Left ventricle myocardium inferior (tissue), 1 donor: Measurements from ENCODE around the gene SART1. TPM values are rescaled to one million over a fixed set of nuclear protein-coding genes. Genes with fewer than 3 reads are reported as not detected.
"Not testable (repeated sequence)": the region's sequence is repeated elsewhere in the genome, so short reads cannot be mapped to it uniquely, and the experiment has no call there.

Experiments used
- DNase-seq: peaks from one replicate; pipeline ENCODE4 v3.0.0-alpha.2; 2020
- H3K27ac ChIP-seq: fragments of 200-600 bp; replicated peaks from 2 replicates; pipeline ENCODE4 v1.8.0; 2021
- H3K27me3 ChIP-seq: fragments of 200-600 bp; 2 replicates; pipeline ENCODE4 v1.8.0; 2021; ENCODE audit warnings: low read depth
- H3K36me3 ChIP-seq: fragments of 200-600 bp; 2 replicates; pipeline ENCODE4 v1.8.0; 2021
- H3K4me1 ChIP-seq: fragments of 200-600 bp; 2 replicates; pipeline ENCODE4 v1.8.0; 2021
- H3K4me3 ChIP-seq: fragments of 200-600 bp; 2 replicates; pipeline ENCODE4 v1.8.0; 2021; ENCODE audit warnings: mild to moderate bottlenecking, moderate library complexity
- H3K9me3 ChIP-seq: fragments of 200-600 bp; replicated peaks from 2 replicates; pipeline ENCODE4 v1.8.0; 2021
- intact Hi-C: fragments of 100-400 bp; cut with micrococcal nuclease; formaldehyde crosslinking; loops from one replicate; pipeline ENCODE4 v1.11.0; 2022
- total RNA-seq: library from RNA; stranded (reverse); fragmentation: NEBNext Ultra II Directional; extraction: Animal tissue kit (Norgen Biotek cat#: 25700); gene quantifications from one replicate; pipeline ENCODE4 v1.2.1, GENCODE V29; 2021
- TF ChIP-seq, protein P1 (sequence below): fragments of 200-600 bp; IDR thresholded peaks from 2 replicates; pipeline ENCODE4 v1.8.0; 2021; ENCODE audit warnings: antibody characterized with exemption, mild to moderate bottlenecking, borderline replicate concordance
- donor health status: DM: no; HTN: yes; CAD: no; lungs with severe emphysema.

The SART1 gene
- total RNA-seq, 1 donor from 2014 or later: 30.7 TPM

DNA sequence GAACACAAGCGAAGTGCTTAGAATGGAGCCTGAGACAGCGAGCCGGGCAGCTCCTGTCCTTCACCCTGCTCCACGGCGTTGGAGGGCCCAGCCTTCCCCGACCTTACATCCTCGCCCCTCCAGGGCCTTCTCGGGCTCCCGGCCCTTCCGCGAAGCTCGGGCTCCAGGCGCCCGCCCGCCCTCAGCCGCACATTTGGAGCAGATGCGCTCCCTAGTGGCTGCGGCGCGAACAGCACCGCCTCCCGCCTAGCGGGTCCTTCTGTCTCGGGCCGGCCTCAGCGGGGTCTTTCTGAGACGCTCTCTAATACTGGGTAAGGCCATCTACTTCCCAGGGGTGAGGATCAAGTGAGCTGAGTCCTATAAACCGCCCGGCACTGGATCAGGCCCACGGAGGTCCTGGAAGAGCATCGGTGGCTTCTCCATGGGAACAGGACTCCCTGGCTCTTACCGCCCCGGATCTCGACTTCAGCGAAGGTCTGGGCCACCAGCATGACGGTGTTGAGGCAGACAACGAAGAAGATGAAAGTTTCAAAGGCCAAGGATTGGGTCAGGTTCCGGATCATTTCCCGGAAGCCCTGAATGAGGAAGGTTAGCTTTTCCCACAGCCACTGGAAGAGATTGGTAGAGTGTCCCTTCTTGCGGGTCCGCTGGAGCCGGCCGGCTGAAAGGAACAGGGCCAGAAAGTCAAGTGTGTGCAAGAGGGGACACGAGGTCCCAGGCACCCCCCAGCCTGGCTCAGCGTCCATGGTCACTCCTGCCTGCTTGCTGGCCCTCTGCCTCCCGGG lies 61.1 kb downstream of the SART1 start:
- Histone ChIP-seq H3K9me3 (no peaks in the 10 kb centered on the region), H3K27ac (no peak overlapping the region), H3K4me3 (peak overlapping the region; percentile 40), H3K4me1 (peaks cover 10% of the 10 kb centered on the region), H3K27me3 (peaks cover 18% of the 10 kb centered on the region), H3K36me3 (no peaks in the 10 kb centered on the region)
- TF ChIP-seq, protein P1, sequence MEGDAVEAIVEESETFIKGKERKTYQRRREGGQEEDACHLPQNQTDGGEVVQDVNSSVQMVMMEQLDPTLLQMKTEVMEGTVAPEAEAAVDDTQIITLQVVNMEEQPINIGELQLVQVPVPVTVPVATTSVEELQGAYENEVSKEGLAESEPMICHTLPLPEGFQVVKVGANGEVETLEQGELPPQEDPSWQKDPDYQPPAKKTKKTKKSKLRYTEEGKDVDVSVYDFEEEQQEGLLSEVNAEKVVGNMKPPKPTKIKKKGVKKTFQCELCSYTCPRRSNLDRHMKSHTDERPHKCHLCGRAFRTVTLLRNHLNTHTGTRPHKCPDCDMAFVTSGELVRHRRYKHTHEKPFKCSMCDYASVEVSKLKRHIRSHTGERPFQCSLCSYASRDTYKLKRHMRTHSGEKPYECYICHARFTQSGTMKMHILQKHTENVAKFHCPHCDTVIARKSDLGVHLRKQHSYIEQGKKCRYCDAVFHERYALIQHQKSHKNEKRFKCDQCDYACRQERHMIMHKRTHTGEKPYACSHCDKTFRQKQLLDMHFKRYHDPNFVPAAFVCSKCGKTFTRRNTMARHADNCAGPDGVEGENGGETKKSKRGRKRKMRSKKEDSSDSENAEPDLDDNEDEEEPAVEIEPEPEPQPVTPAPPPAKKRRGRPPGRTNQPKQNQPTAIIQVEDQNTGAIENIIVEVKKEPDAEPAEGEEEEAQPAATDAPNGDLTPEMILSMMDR: peak; percentile 97
- peak; percentile 75 for DNase-seq
- intact Hi-C loops: no loop called here

DNA sequence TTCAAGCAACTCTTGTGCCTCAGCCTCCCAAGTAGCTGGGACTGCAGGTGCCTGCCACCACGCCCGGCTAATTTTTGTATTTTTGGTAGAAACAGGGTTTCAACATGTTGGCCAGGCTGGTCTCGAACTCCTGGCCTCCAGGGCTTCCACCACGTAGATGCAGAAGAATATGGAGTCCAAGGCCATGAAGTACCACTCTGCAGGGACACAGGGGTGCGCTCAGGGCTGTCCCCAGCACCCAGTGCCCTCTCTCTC lies 61.6 kb downstream of the SART1 start:
- H3K4me3 ChIP-seq, DNase-seq, H3K4me1 ChIP-seq, H3K36me3 ChIP-seq, H3K9me3 ChIP-seq, intact Hi-C loops, H3K27ac ChIP-seq: not testable (repeated sequence)
- peaks cover 18% of the 10 kb centered on the region for H3K27me3 ChIP-seq

GRCh38 chr11:66026017-66026529 lies 64.5 kb downstream of the SART1 start, which contains the start of gene CATSPER1:
TSS of gene CATSPER1 (minus strand) at chr11:66026479. CDS start at chr11:66026379, 100 bp downstream.
- TF ChIP-seq, protein P1: no peak
- peaks cover 10% of the 10 kb centered on the region for H3K4me1 ChIP-seq
- H3K36me3 ChIP-seq: no peaks in the 10 kb centered on the region
- intact Hi-C loops: no loop called here
- DNase-seq: no peak
- no peaks in the 10 kb centered on the region for H3K9me3 ChIP-seq
- H3K27ac ChIP-seq: no peak within 1 kb of the TSS
- no peak within 1 kb of the TSS for H3K4me3 ChIP-seq
- H3K27me3 ChIP-seq: peaks cover 18% of the 10 kb centered on the region

Other genes with a start within 250 kb of the SART1 start
- 47.0 TPM for gene KAT5, start 249.5 kb upstream of the SART1 start, total RNA-seq
- 39.7 TPM for gene RNASEH2C, start 240.9 kb upstream of the SART1 start, total RNA-seq
- gene AP5B1, start 180.8 kb upstream of the SART1 start, total RNA-seq: 5.4 TPM
- not detected for gene OVOL1, start 174.7 kb upstream of the SART1 start, total RNA-seq
- not detected for gene SNX32, start 127.8 kb upstream of the SART1 start, total RNA-seq
- 299 TPM for gene CFL1, start 103.6 kb upstream of the SART1 start, total RNA-seq
- 31.5 TPM for gene MUS81, start 101.3 kb upstream of the SART1 start, total RNA-seq
- 85.1 TPM for gene EFEMP2, start 88.9 kb upstream of the SART1 start, total RNA-seq
- gene CTSW, start 81.9 kb upstream of the SART1 start, total RNA-seq: 0.49 TPM
- gene FIBP, start 73.3 kb upstream of the SART1 start, total RNA-seq: 42.2 TPM
- gene CCDC85B, start 71.1 kb upstream of the SART1 start, total RNA-seq: 32.7 TPM
- 0.47 TPM for gene FOSL1, start 61.3 kb upstream of the SART1 start, total RNA-seq
- gene C11orf68, start 42.7 kb upstream of the SART1 start, total RNA-seq: 37.3 TPM
- 94.7 TPM for gene DRAP1, start 42.3 kb upstream of the SART1 start, total RNA-seq
- not detected for gene TSGA10IP, start 16.3 kb upstream of the SART1 start, total RNA-seq
- 19.7 TPM for gene EIF1AD, start 40.4 kb downstream of the SART1 start, total RNA-seq
- 215 TPM for gene BANF1, start 40.8 kb downstream of the SART1 start, total RNA-seq
- not detected for gene CST6, start 50.3 kb downstream of the SART1 start, total RNA-seq
- not detected for gene CATSPER1, start 64.7 kb downstream of the SART1 start, total RNA-seq
- gene GAL3ST3, start 87.4 kb downstream of the SART1 start, total RNA-seq: 1.3 TPM
- 75.5 TPM for gene SF3B2, start 90.6 kb downstream of the SART1 start, total RNA-seq
- 54.9 TPM for gene PACS1, start 108.5 kb downstream of the SART1 start, total RNA-seq